Measurements from ENCODE around the gene ATAT1. TPM values are rescaled to one million over a fixed set of nuclear protein-coding genes. Genes with fewer than 3 reads are reported as not detected.
A peak's percentile ranks its signal among the peaks of the same experiment; 100 is the strongest.

Gene ATAT1
- total RNA-seq, 2 donors from 2014 or later: 31.6 to 38.0 TPM

DNA sequence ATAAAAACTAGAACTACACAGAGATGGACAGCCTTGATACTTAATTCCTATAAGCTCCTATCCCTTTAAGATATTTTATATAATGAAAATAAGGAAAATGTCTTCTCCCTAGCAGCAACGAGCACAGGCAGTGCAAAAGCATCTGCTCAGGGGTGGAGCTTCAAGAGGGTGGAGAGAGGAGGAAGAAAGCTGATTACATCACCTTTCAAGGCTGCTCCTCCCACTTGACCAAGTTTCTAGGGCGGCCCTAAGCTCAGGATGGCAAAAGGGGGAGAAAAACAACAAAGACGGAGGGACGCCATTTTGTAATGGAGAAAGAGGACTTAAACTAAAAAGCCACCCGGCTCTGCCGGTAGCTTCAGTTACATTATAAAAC lies 11.8 kb upstream of the ATAT1 start:
- TF ChIP-seq, protein P1, sequence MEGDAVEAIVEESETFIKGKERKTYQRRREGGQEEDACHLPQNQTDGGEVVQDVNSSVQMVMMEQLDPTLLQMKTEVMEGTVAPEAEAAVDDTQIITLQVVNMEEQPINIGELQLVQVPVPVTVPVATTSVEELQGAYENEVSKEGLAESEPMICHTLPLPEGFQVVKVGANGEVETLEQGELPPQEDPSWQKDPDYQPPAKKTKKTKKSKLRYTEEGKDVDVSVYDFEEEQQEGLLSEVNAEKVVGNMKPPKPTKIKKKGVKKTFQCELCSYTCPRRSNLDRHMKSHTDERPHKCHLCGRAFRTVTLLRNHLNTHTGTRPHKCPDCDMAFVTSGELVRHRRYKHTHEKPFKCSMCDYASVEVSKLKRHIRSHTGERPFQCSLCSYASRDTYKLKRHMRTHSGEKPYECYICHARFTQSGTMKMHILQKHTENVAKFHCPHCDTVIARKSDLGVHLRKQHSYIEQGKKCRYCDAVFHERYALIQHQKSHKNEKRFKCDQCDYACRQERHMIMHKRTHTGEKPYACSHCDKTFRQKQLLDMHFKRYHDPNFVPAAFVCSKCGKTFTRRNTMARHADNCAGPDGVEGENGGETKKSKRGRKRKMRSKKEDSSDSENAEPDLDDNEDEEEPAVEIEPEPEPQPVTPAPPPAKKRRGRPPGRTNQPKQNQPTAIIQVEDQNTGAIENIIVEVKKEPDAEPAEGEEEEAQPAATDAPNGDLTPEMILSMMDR (conservative IDR thresholded peaks at IDR 0.05): no peak
- Histone ChIP-seq H3K4me3 (ENCODE audit: low read length) (peak overlapping the region; percentile 92), H3K4me1 (ENCODE audit: control insufficient read depth, insufficient read depth, low read length) (peaks cover 2% of the 10 kb centered on the region), H3K27ac (ENCODE audit: low read depth, low read length) (peak overlapping the region; percentile 99), H3K36me3 (ENCODE audit: control insufficient read depth, insufficient read depth, low read length) (peaks cover 58% of the 10 kb centered on the region), H3K27me3 (ENCODE audit: control insufficient read depth, insufficient read depth, low read length, poor library complexity, severe bottlenecking) (no peaks in the 10 kb centered on the region), H3K9ac (ENCODE audit: extremely low read depth, low read length, poor library complexity, severe bottlenecking) (peak overlapping the region; percentile 100), H3K9me3 (ENCODE audit: control insufficient read depth, low read length) (no peaks in the 10 kb centered on the region)
- peaks cover 23% of the 10 kb centered on the region for H3K4me1 Mint-ChIP-seq
- DNase-seq: peak; percentile 89
- H3K27ac Mint-ChIP-seq: peak overlapping the region; percentile 100
- no peaks in the 10 kb centered on the region for H3K27me3 Mint-ChIP-seq (ENCODE audit: insufficient read depth)
- H3K36me3 Mint-ChIP-seq (ENCODE audit: low read depth): peaks cover 39% of the 10 kb centered on the region
- WGBS, 2 experiments (ENCODE audit: insufficient coverage in 1 of 2, insufficient read length in 1 of 2): 0 to 3% methylated on average over 1 to 6 of the region's 6 CpGs
- H3K4me3 Mint-ChIP-seq: peak overlapping the region; percentile 99
- no peaks in the 10 kb centered on the region for H3K9me3 Mint-ChIP-seq

DNA sequence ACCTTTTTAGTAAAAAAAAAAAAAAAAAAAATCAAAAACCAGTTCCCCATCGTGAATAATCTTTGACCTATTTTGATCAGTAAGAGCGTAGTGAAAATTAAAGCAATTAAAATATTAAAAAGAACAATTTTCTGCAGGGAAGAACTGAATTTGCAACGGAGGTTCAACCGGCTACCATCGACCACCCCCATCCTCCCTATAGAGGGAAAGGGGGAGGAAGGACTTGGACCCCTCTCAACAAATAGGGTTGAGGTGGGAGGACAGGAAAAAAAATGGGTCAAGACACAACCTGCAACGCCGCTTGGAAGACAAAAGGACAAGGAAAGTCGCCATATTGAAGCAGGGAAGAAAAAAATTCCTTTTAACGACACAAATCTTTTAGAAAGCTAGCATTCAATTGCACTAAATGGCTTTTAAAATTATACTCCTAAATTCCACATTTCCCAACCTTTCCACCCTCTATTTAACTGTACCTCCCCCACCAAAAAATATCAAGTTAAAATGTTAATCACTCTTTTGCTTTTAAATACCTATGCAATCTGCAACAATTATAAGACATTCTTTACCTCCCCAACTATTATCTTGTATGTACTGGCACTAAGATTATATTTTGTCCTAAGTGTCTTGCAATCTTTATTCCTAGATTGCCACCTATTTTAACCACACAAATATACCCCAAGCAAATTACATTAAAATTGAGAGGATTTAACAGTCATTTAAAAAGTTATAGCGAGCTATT lies 11.3 kb upstream of the ATAT1 start:
- peak overlapping the region; percentile 100 for H3K27ac Mint-ChIP-seq
- H3K27me3 Mint-ChIP-seq (ENCODE audit: insufficient read depth): no peaks in the 10 kb centered on the region
- H3K4me3 Mint-ChIP-seq: peak overlapping the region; percentile 99
- Histone ChIP-seq H3K27ac (ENCODE audit: low read depth, low read length) (peak overlapping the region; percentile 99), H3K9me3 (ENCODE audit: control insufficient read depth, low read length) (no peaks in the 10 kb centered on the region), H3K36me3 (ENCODE audit: control insufficient read depth, insufficient read depth, low read length) (peaks cover 53% of the 10 kb centered on the region), H3K4me3 (ENCODE audit: low read length) (peak overlapping the region; percentile 92), H3K4me1 (ENCODE audit: control insufficient read depth, insufficient read depth, low read length) (peaks cover 2% of the 10 kb centered on the region), H3K9ac (ENCODE audit: extremely low read depth, low read length, poor library complexity, severe bottlenecking) (peak overlapping the region; percentile 100), H3K27me3 (ENCODE audit: control insufficient read depth, insufficient read depth, low read length, poor library complexity, severe bottlenecking) (no peaks in the 10 kb centered on the region)
- peak; percentile 84 for DNase-seq
- TF ChIP-seq, protein P1 (conservative IDR thresholded peaks at IDR 0.05): no peak
- peaks cover 34% of the 10 kb centered on the region for H3K36me3 Mint-ChIP-seq (ENCODE audit: low read depth)
- WGBS, 2 experiments (ENCODE audit: insufficient coverage in 1 of 2, insufficient read length in 1 of 2): 0 to 2% methylated on average over 4 to 10 of the region's 10 CpGs
- H3K9me3 Mint-ChIP-seq: no peaks in the 10 kb centered on the region
- peaks cover 23% of the 10 kb centered on the region for H3K4me1 Mint-ChIP-seq

DNA sequence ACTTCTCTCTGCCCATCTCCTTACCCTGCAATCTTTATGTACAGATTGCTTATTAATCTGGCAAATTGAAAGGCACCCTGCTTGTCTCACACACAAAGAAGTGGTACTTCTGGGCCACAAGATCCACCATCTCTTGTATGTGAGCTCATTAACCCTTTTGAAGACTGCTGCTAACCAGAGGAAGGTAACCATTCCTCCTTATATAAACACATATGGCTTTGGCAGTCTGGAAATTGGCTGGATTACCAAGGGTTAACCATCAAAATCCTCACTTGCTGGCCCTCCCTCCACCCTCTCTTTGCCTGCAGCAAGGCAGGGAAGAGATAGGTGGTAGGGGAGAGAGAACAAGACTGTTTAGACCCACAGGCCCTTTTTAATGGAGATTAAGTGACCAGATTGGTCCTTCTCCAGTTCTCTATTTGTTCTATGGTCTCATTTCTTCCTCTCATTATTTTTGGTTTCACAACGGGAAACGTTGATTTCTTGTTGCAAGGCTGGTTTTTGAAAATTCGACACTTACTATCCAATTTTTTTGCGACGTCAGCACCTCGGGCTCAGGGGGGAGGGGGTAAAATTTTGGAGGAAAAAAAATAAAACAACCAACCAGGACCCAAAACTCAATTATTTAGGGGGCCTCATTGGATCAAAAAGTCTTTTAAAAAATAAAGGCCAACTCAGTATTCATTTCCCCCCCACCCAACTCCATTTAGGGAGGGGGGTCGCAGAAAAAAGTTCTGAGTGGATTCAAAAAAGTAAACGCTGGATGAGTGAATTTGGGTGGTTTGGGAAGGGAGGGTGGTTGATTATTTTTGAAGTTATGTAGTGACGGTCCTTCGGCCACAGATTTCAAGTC lies 10.5 kb upstream of the ATAT1 start:
- Mint-ChIP-seq H3K27ac (peak overlapping the region; percentile 100), H3K36me3 (ENCODE audit: low read depth) (peaks cover 34% of the 10 kb centered on the region), H3K4me3 (peak overlapping the region; percentile 99), H3K27me3 (ENCODE audit: insufficient read depth) (no peaks in the 10 kb centered on the region), H3K9me3 (no peaks in the 10 kb centered on the region), H3K4me1 (peaks cover 23% of the 10 kb centered on the region)
- peak overlapping the region; percentile 99 for H3K27ac ChIP-seq (ENCODE audit: low read depth, low read length)
- peak overlapping the region; percentile 92 for H3K4me3 ChIP-seq (ENCODE audit: low read length)
- H3K27me3 ChIP-seq (ENCODE audit: control insufficient read depth, insufficient read depth, low read length, poor library complexity, severe bottlenecking): no peaks in the 10 kb centered on the region
- no peaks in the 10 kb centered on the region for H3K9me3 ChIP-seq (ENCODE audit: control insufficient read depth, low read length)
- peak overlapping the region; percentile 100 for H3K9ac ChIP-seq (ENCODE audit: extremely low read depth, low read length, poor library complexity, severe bottlenecking)
- TF ChIP-seq, protein P1 (conservative IDR thresholded peaks at IDR 0.05): no peak
- DNase-seq: peak; percentile 67
- WGBS, 2 experiments (ENCODE audit: insufficient coverage in 1 of 2, insufficient read length in 1 of 2): 0% methylated on average over 3 to 10 of the region's 10 CpGs
- peaks cover 52% of the 10 kb centered on the region for H3K36me3 ChIP-seq (ENCODE audit: control insufficient read depth, insufficient read depth, low read length)
- peaks cover 2% of the 10 kb centered on the region for H3K4me1 ChIP-seq (ENCODE audit: control insufficient read depth, insufficient read depth, low read length)
